Measurements from ENCODE around the gene NHSL1.

NHSL1 gene

DNA sequence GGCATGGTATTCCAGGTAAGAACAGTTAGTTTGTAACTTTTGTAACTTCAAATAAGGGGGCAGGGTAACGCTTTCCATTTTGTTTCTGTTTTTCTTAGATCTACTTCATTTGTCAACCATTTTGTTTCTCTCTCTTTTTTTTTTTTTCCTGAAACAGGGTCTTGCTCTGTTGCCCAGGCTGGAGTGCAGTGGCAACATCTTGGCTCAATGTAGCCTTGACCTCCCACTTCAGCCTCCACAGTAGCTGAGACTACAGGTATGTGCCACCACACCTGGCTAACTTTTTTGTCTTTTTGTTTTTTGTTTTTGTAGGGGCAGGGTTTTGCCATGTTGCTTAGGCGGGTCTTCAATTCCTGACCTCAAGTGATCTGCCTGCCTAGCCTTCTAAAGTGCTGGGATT lies 32.1 kb upstream of the NHSL1 start:
- TF ChIP-seq POLR2AphosphoS5 (IDR thresholded peaks at IDR 0.05; ENCODE audit: low read depth, low read length) (no peak), SIN3A (IDR thresholded peaks at IDR 0.05; ENCODE audit: borderline replicate concordance, insufficient read depth, low read length) (no peak), TAF1 (IDR thresholded peaks at IDR 0.05; ENCODE audit: borderline replicate concordance, insufficient read depth, low read length) (no peak), FOXP2 (optimal IDR thresholded peaks at IDR 0.05; ENCODE audit: borderline replicate concordance, extremely low read depth, extremely low read length, insufficient read depth) (no peak)
- TF ChIP-seq, protein P1, sequence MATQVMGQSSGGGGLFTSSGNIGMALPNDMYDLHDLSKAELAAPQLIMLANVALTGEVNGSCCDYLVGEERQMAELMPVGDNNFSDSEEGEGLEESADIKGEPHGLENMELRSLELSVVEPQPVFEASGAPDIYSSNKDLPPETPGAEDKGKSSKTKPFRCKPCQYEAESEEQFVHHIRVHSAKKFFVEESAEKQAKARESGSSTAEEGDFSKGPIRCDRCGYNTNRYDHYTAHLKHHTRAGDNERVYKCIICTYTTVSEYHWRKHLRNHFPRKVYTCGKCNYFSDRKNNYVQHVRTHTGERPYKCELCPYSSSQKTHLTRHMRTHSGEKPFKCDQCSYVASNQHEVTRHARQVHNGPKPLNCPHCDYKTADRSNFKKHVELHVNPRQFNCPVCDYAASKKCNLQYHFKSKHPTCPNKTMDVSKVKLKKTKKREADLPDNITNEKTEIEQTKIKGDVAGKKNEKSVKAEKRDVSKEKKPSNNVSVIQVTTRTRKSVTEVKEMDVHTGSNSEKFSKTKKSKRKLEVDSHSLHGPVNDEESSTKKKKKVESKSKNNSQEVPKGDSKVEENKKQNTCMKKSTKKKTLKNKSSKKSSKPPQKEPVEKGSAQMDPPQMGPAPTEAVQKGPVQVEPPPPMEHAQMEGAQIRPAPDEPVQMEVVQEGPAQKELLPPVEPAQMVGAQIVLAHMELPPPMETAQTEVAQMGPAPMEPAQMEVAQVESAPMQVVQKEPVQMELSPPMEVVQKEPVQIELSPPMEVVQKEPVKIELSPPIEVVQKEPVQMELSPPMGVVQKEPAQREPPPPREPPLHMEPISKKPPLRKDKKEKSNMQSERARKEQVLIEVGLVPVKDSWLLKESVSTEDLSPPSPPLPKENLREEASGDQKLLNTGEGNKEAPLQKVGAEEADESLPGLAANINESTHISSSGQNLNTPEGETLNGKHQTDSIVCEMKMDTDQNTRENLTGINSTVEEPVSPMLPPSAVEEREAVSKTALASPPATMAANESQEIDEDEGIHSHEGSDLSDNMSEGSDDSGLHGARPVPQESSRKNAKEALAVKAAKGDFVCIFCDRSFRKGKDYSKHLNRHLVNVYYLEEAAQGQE (IDR thresholded peaks at IDR 0.05; ENCODE audit: insufficient read depth in 1 of 2, low read depth in 2 of 2, low read length in 2 of 2) = no peak

DNA sequence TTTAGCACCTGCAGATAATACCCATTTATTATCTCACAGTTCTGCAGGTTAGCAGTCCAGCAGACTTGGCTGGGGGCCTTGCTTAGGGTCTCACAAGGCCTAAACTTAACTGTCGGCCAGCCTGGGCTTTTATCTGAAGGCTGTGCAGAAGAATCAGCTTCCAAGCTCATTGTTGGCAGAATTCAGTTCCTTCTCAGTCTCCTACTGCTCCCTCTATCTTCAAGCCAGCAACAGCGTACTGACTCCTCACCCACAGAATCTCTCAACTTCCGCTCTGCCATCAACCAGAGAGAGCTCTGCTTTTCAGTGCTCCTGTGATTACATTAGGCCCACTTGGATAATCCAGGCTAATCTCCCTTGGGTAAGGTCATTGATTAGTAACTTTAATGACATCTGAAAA lies 30.2 kb upstream of the NHSL1 start:
- no peak for TF ChIP-seq SIN3A (IDR thresholded peaks at IDR 0.05; ENCODE audit: borderline replicate concordance, insufficient read depth, low read length)
- no peak for TF ChIP-seq TAF1 (IDR thresholded peaks at IDR 0.05; ENCODE audit: borderline replicate concordance, insufficient read depth, low read length)
- TF ChIP-seq POLR2AphosphoS5 (IDR thresholded peaks at IDR 0.05; ENCODE audit: low read depth, low read length) = no peak
- TF ChIP-seq FOXP2 (optimal IDR thresholded peaks at IDR 0.05; ENCODE audit: borderline replicate concordance, extremely low read depth, extremely low read length, insufficient read depth) = no peak
- TF ChIP-seq, protein P1 (IDR thresholded peaks at IDR 0.05; ENCODE audit: insufficient read depth in 1 of 2, low read depth in 2 of 2, low read length in 2 of 2) = no peak

DNA sequence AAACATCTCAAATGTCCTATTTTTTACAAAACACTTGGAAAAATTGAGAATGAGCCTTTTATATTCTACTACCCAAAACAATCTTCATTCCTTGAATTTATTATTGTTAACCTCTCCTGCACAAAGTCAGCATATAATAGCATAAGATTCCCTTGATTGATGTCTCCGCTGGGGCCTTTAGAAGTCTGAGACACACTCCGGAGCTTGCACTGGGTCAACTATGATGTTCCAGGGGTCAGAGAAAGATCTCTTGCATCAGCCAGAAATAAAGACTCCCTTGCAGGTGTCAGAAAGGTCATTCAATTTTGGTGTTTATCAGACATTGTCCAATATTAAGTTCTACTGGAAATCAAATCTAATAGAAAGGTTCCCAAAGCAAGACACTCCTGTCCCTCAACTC lies 29.7 kb upstream of the NHSL1 start:
- TF ChIP-seq POLR2AphosphoS5 (IDR thresholded peaks at IDR 0.05; ENCODE audit: low read depth, low read length) = peak; percentile 51; the same call in 1 of the 2 replicates
- no peak for TF ChIP-seq SIN3A (IDR thresholded peaks at IDR 0.05; ENCODE audit: borderline replicate concordance, insufficient read depth, low read length)

DNA sequence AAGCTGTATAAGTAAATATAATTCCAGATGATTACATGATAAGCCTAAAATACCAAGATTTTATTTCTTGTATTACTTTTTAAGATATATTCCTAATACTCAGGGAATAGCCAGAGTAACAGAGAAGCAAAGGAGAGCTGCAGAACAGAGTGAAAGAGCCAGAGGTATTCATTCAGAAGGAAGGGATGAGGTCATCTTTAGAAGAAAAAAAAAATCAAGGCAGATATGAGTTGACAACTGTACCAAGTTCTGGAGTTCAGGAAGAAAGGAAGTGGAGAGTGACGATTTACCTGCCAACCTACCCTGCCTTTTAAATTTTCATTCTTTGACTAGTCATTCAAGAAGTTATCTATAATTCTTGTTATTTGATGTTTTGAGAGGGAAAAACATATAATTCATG lies 28.8 kb upstream of the NHSL1 start:
- no peak for TF ChIP-seq SIN3A (IDR thresholded peaks at IDR 0.05; ENCODE audit: borderline replicate concordance, insufficient read depth, low read length)
- no peak for TF ChIP-seq TAF1 (IDR thresholded peaks at IDR 0.05; ENCODE audit: borderline replicate concordance, insufficient read depth, low read length)
- TF ChIP-seq, protein P1 (IDR thresholded peaks at IDR 0.05; ENCODE audit: insufficient read depth in 1 of 2, low read depth in 2 of 2, low read length in 2 of 2) = no peak
- TF ChIP-seq FOXP2 (optimal IDR thresholded peaks at IDR 0.05; ENCODE audit: borderline replicate concordance, extremely low read depth, extremely low read length, insufficient read depth) = no peak

DNA sequence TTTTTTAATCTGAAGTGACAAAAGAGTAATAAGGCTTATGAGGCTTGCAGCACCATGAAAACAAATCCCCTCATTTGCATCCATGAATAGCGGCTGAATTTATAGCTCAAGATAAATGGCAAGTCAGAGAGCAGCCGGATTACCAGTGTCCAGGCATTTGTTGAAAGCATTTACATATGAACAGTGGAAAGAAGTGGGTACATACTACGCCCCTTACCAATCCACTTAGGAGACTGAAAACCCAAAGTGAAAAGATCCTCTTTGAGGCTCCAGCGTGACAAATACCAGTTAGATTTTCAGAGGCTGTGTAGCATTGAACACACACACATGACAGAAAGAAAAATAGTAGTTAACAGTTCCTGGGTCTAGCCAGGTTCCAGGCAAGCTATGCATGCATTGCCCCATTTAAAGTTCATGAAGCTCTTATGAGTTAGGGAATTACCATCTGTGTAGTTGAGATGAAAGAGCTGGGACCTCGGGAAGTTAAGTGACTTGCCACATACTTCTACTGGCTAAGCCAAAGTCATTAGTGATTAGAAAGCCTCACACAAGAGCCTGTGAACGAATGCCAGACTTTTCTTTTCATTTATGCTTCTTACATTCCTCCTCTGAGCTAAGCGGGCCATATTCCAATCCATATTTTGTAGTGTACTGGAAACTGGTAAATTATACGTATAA lies 28.3 kb upstream of the NHSL1 start:
- TF ChIP-seq FOXP2 (optimal IDR thresholded peaks at IDR 0.05; ENCODE audit: borderline replicate concordance, extremely low read depth, extremely low read length, insufficient read depth) (no peak), POLR2AphosphoS5 (IDR thresholded peaks at IDR 0.05; ENCODE audit: low read depth, low read length) (no peak), SIN3A (IDR thresholded peaks at IDR 0.05; ENCODE audit: borderline replicate concordance, insufficient read depth, low read length) (no peak), TAF1 (IDR thresholded peaks at IDR 0.05; ENCODE audit: borderline replicate concordance, insufficient read depth, low read length) (no peak)
- TF ChIP-seq, protein P1 (IDR thresholded peaks at IDR 0.05; ENCODE audit: insufficient read depth in 1 of 2, low read depth in 2 of 2, low read length in 2 of 2) = no peak
